Activated T-helper 9 cell treated with anti-CD3 and anti-CD28 coated beads, Interleukin-2, amount 50 U/mL, for 16 hours (primary cell): ENCODE results near the gene MSI2.

Experiments used
- DNase-seq: peaks from one replicate; pipeline ENCODE4 v3.0.0-alpha.2; 2020; ENCODE audit warnings: low read depth

MSI2 gene

DNA sequence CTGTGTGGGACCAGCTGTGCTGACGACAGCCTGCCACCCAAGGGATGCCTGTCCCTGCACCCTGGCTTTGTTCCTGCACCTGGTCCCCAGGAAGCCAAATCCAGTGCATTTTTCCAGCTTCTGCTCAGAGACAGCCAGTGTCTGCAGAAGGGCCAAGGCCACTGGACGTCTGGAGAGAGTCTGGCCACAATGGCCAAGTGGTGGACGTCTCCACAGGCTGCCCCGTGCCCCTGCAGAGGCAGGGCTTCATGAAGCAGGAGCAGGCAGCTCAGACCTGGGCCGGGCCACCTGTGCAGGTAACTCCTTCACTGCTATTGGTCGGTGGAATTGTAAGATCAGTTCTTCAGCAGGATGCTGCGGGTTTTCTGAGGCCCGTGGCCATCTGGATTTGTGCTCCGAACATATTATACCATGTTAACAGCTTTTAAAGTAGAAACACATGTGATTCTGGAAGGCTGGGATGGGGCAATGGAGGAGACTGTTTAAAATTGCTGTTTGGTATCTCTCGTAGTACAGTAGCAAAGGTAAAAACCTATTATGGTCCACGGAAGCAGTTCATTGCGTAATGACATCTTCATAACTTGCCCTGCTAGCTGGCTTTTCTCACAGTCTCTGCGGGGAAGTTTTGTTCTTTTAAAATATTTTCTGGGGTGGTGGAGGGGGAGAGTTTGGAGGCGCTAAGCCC is 303.5 kb downstream of the MSI2 start:
- DNase-seq: no peak

DNA sequence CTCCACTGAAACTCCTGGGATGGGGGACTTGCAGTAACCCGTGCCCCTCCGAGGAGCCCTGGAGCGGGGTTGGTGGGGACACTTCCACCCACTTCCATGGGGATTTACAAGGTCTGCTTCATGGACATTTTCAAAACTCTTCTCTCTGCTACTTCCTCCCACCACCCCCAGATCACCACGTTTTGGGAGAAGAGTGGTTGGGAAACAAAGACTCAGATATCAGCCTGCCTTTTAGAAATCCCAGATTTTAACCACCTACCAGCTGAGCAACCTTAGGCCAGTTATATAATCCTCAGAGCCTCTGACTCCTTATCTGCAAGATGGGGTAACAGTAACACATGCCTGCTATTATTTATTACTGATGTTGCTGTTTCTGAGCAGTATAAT is 304.0 kb downstream of the MSI2 start:
- DNase-seq: no peak

DNA sequence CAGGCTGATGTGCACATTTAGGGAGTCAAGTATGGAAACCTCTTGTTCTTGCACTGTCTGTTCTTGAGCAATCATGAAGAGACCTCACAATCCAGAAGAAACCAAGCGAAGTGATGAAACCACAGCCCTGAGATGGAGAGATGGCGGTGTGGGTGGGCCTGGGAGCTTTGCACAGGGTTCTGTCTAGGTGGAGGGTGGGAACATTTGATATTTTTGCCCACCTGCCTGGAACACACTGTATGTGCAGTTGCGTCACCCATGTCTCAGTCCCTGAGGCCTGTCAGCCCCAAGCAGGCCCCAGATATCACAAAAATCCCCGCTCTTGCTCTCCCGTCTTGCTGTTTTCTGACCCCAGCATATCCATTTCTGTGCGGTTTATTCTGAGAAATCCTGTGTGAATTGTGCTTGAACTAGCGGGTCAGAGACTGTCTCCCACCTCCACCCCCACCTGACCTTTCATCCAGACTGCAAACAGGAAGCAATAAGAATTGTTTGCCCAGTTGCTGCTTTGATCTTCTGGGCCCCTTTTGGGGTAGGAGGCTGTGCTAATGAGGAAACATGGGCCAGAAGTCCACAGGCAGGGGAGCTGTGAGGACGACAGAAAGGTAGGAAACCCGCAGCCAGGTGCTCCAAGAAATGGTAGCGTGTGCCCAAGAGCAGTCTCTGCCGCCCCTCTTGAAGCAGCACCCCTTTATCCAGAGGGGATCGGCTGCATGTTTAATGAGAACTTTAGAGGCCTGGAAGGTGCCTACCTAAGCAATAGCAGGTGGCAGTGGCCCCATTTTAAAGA is 304.9 kb downstream of the MSI2 start:
- DNase-seq: no peak

DNA sequence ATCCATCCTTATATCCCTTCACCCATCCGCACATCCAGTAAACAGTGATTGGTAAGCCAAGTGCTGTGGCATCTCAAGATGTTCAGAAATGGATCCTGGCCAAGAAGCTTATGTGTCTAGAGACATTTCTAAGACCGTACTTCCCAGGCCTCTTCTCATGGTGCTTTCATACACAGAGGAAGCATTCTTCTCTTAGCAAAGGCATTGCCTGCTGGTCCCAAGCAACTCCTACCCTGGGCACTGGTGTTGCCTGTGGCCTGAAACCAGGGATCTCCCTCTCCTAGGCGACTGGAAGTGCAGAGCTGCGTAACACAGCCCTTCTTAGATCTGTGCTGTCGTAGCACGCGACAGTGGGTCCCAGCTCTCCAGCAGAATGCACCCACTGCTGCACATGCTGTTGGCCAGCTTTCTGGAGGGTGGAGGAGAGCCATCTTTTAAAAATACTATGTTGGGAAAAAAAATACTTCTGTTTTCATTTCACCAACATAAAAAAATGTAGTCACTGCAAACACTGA is 305.9 kb downstream of the MSI2 start:
- DNase-seq: no peak

DNA sequence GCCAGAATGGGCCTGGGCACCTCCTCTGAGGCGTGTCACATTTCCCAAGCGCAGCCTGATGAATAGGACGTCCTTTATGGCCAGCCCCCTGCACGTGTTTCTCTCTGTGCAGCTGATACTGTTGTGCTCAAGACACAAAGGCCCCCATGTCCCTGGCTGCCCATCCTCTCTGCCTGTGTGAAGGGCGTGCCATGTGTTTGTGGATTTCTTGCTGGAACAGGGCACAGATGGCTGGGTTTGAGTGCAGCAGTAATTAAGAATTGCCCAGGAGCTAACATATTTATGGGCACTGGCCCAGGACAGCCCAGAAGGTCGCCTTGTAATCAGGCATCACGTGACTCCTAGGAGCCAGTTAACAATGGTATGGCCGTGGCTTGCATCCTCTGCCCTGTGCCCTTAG is 307.6 kb downstream of the MSI2 start:
- DNase-seq: no peak

DNA sequence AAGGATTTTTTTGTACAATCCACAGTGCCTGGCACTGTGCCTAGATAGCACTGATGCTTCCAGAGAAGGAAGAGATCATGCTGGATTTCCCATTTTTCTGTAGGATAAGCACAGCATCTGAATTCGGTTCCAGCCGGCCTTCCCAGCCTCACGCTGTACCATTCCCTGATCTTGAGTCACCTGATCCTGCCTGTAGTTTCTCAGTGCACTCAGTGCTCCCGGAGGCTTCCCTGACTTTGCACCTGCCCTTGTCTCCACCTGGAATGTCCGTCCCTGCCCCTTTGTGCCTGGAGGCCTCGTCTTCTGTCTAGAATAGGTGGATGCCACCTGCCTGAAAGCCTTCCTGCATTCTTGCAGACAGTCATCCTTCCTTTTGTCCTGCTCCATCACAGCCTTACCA is 308.9 kb downstream of the MSI2 start:
- no peak for DNase-seq

DNA sequence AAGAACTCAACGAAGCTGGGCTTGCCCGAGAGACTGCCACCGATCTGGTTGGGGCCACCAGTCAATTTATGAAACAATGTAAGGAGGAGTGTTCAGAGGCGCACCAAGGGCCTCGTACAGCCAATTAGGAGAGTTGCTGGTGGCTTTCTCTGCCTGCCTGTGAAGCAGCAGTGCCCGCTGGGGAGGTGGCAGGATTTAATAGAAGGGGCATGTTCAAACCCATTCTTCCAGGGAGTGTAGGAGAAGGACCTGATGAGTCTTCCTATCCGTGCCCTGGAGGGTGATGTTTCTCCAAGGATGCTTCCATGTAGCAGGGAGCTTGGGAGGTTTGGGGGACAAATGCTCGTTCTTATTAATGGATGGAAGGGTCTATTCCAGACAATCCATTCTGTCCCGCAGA is 310.4 kb downstream of the MSI2 start:
- no peak for DNase-seq

DNA sequence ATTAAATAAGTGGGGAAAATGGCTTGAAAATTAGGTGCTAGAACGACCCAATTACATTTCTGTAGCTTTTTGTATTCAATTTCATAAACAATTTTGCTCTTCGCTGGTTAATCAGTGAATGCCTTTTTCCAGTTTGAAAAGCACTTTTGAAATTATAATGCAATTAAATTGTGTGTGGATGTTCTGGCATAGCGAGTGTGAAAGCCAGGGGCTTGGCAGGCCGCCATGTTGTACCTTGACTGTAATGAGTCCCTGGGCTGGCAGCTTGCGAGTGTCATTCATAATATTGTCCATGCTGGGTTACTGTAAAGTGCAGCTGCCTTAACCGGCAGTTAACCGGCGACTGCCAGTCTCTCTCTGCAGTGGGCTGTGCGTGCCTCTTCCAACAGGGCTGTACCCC is 310.9 kb downstream of the MSI2 start:
- no peak for DNase-seq

DNA sequence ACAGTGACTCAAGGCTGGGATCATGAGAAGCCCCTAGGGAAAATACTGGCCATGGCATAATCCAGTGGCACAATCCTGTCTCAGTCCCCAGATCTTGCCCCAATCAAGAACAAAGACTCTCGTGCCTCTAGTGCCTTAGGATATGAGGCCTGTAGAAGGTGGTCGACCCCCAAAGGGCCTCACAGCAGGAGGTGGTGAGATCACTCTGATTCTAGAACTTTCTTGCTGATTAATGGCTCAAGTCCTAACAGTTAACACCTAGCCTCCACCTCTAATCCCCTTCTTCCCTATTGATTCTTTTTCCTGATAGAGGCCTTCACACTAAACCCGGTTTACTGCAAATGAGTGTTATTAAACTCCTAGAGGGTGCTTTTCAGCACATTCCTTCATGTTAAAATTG is 312.0 kb downstream of the MSI2 start:
- no peak for DNase-seq

DNA sequence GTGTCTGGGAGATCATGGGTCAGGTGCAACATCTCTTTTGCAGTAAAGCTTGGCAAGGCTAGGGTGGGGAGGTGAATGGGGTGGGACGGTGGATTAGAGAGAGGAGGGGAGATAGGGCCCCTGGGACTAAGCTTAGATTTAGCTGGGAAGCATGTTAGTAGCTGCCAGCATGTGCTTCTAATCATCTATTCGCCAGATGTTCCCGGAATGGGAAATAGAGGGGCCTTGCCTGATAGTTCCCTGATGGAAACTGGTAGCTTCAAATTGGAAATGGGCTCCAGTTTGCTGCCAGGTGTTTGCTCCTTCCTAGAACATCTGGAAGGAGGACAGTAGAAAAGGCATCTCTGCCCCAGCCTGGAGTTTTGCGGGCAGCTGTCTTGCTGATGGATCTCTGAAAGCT is 312.7 kb downstream of the MSI2 start:
- no peak for DNase-seq

DNA sequence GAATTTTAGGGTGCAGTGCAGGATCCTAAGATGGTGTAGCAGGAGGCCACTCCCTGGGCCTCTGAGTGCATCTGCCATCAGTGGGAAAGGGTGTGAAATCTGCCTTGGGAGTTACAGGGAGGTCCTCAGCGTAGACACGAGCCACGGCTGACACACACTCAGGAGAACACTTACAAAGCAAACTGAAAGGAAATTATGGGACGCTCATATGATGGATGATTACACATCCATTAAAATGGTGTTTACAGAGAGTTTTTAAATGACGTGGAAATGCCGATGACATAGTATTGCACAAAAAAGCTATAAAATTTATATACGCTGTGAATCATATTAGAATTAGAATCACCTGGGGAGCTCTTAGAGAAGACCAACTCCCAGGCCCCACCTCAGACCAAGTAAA is 313.5 kb downstream of the MSI2 start:
- no peak for DNase-seq

DNA sequence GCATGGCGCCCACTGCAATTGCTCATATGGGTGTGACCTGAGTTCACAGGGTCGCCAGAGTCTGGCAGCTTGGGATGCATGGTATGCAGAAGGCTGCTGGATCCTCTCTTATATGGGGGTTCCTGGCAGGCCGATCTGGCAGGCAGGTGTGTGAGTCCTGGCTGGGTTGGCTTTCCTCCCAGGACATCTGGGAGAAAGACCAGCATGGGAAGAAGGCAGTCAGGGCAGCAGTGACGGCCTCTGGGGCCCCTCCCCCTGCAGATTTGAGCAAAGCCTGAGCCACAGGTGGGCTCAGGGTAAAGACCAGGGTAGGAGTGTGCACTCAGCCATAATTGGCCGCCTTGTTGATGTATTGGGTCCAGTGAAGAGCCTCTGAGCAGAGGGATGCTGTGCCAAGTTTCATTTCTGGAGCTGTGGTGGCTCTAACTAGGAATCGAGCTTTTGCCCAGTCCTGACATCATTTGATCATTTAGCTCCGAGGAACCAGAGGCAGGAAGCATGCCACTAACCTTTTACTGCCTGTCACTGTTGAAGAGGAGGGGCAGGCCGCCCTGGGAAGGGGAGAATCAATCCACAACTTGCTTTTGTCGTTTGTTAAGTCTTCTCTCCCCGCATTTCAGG is 314.5 kb downstream of the MSI2 start:
- DNase-seq: no peak

DNA sequence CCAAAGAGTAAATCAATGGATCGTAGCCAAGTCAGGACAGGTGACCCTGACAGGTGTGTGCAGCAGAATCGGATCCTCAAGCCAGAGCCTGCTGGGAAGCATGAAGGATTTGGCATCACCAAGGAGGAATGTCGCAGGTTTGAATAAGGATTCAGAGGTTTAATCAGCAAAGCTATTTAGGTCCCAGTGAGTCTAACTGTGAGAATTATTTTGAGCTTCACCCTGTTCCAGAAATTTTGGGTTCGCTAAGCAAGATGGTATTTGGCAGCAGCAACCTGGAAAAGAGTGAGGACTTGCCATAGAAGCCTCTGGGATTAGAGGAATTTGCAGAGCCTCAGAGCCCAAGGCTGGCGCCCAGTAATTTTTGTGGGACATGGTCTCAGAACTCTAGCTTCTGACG is 315.7 kb downstream of the MSI2 start:
- DNase-seq: no peak

DNA sequence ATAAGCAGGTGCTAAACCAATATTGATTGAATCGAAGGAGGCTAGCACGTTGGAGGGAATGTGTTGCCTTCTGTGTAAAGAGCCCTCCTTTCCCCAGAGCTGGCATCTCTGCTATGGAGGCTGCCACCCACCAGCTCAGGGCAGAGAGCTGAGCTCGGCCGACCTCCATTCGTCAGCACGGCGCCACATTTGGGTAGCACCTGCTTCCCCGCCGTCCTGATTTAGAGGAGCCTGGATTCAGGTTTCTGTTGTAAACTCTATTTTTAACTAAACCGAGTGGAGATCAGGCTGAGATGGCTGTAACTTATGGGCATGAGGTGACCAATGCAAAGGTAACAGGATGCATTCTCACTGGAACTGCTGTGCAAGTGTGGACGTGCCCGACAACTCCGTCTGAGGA is 316.3 kb downstream of the MSI2 start:
- DNase-seq: no peak

DNA sequence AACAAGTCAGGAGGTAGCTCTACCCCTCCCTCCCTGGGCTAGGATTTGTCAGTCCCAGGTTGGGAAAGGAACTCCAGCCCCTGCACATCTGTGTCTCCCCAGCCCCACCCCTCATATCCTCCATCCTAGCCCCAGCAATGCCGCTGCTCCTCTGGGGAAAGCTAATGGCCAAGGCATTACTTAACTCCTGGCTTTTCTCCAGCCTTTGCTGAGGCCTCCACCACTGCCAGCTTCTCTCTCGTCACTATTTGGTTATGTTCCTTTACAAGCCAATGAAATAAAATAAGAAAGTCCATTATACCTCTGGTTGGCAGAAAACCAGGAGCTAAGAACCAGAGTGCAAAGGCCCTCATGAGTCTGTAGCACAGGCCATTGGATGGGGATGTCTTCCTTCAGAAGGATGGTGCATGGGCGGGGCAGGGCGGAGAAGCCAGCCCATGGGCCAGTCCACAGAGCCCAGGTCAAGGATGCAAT is 317.8 kb downstream of the MSI2 start:
- DNase-seq: no peak

DNA sequence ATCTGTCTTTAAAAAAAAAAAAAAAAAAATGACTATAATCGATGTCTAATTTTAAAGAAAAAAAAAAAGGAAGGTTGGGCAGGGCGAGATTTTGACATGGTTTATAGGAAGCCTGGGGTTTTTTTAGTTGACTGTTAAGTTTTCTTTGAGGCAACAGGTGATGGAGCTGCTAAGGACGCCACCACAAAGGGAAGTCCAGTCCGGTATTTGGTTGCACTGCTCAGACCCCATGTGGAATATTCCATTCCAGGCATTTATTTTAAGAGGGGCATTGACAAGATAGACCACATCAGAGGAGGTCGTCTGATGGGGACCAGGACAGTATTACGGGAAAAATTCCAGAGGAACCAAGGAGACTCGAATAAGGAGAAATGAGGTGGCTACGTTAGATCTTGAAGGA is 320.4 kb downstream of the MSI2 start:
- DNase-seq: no peak

DNA sequence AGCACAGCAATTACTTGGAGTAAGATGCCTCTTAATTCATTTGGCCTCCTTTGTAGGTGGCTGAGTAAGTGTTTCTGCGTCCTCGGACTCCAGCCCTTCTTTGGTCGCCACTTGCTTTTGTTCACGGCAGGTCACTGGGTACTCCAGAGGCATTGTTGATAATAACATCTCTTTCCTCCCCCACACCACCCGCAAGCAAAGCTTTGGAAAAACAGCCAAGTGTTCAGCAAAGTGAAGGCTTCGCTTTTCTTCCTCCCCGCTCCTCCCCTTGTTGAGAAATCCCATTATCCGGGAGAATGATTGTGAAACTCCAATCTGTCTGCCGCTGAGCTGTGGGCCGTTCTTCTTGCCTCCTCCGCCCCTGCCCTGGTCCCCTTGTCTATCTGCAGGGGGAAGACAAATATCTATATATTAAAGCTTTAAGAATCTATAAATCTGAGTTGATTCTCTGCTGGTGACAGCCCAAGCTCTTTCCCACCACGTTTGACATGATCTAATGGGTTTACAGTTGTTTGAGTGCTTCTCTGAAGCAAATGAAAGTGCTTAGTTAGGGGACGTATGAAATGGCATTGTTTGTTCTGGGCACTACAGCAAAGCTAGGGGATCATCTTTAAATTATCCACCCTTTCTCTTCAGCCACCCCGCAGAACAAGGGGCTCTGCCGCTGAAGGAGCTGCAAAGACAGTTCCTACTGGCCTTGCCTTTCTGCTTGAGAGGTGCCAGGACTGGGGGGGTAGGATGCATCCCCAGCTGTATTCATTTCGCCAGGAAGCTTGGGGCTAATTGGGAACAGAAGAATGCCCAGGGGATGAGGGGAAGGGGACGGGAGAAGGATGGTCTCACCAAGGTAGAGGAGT is 321.7 kb downstream of the MSI2 start:
- DNase-seq: no peak

DNA sequence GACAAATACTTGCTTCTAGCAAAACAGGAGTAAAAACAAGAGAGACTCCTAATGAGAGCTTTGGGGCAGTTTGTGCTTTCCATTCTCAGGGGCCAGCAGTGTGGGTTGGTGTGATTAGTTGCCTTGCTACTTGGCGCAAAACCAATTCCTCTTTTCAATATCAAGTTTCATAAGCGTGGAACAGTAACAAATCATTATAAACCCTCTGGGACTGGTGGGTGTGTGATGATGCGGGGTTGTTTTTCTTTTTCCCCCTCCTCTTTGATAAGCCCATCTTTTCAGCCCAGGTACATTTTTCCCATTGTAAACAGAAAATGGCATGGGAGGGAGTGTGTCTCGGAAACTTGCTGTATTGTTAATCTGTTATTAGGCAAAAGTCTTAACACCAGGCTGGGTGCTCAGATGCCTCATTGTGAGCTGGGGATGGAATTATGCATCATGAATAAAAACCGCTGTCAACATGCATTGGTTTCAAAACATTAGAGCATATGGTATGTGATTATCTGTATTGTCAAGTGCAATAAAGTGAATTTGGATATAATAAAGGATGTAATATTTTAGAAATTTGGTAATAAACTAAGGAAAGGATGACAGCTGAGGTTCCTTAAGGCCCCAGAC is 322.4 kb downstream of the MSI2 start:
- DNase-seq: no peak

DNA sequence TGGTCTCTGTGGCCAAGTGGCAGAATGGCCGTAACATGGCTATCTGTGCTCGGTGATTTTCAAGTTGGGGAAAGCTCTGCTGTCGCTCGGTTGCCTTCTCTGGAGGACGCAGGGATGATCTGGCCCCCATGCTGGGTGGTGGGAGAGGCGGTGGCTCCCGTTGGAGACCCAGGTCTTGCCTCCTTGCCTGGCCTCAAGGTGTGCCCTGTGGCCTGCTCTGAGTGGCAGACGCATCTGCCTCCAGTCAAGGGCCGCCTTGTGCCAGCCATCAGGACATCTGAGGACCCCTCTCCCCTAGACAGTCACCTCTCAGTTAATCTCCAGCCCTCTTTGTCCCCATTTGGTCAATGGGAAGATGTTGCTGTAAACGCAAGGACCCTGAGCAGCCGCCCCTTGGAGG is 322.9 kb downstream of the MSI2 start:
- no peak for DNase-seq

DNA sequence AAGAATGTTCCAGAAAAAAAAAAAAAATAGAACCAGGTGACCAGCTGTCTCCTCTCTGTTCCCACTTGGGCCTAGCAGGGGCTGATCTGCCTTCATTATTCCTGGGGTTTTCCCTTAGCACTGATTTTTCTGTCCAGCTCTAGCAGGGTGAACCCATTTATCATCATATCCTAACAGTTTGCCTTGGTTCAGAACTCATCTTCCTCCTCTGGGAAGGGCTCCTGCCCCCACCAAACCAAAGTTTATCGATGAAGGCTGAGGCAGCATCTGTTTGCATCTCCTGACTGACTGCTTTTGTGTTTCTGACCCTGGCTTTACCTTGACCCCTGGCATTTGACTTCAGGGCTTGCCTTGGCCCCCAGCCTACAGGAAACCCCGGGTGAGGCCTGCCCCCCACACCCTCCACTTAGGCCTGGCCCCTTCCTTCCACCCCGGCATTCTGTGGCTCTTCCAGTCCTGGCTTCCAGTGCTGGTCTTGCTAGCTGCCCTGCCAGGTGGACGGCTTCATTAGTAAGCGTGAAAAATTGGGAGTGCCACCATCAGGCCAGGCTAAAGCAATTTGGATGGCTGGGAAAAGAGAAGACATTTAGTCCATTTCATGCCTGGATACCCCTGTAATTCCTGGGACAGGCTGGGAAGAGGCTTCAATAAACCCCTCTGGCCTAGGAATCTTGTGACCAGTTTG is 323.9 kb downstream of the MSI2 start:
- no peak for DNase-seq
